ENCODE measurements around the gene FSTL4.

FSTL4 gene

DNA sequence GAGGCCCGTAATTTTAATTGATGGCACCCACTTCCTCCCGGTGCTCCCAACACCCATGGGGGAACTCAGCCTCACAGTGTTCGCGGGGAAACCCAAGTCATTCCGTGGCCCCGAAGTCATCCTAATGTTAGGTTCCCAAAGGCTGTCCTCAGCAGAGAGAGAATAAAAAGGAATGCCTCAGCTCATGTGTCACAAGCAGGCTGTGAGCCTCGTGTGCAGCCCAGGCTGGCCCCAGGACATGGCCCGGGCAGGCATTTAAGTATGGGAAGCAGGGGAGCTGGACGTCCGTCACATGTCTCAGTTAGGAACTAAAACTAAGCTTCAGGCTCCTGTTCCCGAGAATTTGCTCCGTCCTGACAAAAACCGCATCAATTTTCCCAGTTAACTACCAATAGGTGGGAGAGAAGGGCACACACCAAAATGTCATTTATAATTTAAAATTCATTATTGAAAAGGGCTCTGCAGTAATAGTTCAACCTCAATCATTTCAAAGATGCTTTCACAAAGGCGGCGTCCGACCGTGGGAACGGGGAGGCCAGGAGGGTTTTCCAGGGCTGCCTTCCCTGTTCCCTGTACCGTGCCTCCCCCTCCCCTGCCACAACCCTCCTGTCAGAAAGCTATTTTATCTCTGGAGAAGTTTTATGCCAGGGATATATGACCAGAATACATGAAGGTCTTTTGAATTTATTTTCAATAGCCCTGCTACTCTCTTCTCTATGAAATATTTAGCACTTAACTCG is 137.3 kb downstream of the FSTL4 start:
- DNase-seq: no peak

DNA sequence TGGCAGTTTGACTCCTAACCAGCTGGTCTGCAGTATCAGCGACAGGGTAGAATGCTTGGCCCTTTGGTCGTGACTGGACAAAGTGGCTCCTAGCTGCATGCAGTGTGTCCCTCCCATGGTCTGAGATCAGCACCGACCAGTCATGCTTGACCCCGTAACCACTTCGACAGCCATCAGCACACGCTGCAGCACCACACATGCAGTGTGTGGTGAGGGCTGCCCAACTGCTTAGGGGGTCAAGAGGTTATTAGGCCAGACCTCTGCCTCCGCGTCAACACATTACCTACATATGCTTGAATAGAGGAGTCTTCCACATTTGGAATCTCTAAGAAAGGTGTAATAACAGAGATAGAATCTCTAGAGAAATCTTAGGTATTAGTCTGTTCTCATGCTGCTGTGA is 139.1 kb downstream of the FSTL4 start:
- DNase-seq: no peak

DNA sequence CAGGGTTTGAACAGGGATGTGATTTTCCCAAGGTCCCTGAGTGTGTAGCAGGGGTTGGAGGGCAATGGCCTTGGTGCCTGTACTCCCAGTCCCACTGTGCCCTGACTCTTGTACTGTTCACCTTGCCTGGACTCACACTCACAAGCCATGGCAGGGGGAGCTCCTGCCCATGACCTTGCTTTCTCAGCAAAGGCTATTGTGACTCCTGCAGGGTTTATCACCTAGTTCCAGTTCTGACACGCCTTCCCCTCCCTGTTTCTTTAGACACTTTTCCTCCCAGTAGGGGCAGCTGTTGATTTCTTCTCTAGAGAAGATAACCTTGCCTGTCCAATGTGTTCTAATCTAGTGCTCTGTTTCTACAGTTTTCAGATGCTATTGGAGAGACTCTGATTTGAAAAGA is 139.5 kb downstream of the FSTL4 start:
- no peak for DNase-seq

DNA sequence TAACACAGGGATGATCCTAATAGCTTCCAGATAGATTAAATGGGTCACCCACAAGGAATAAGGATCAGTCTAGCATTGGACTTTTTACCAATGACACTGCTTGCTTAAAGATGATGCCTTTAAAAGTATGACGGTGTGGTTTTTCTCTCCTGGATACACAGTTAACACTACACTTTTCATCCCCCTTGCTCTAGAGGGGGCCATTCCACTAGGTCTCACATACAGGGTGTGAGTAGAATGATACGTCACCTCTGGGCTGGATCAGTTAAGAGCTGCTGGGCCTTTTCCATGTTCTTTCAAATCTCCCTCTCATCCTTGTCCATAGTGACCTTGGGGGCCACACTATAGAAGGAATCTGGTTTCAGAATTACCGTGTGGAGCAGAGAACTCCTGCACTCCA is 140.6 kb downstream of the FSTL4 start:
- DNase-seq: no peak

DNA sequence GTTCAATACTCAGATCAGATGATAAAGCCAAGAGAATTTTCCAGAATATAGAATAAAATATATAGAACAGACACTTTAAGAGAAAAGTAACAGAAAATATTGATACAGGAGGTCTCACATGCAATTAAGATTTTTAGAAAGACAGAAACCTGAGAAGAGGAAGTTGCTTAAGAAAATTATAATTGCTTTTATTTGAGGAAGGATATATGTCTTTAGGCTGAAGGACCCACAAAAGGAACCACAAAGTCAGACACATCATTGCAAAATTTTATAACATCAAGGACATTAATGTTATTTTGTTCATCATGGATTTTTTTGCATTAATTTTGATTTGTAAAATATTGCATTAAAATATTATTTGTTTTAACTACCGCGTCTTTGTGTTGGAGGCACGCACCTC is 141.5 kb downstream of the FSTL4 start:
- DNase-seq: no peak

DNA sequence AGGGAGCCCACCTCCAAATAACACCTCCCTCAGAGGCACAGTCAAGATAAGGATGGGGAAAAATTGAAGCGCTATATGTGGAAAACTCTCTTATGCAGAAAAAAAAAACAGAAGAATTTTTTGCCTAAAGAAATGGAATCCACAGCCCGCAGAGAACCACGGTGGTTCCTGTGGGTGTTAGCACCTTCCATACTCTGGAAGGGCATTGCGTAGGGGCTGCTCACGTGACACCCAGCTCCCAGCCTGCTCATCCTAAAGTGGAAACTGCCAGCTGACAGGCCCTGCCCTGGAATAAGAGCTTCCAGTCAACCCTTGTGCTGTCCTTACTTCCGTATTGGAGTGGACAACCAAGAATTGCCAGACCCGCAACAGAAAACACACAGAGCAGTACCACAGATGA is 142.5 kb downstream of the FSTL4 start:
- DNase-seq: no peak

DNA sequence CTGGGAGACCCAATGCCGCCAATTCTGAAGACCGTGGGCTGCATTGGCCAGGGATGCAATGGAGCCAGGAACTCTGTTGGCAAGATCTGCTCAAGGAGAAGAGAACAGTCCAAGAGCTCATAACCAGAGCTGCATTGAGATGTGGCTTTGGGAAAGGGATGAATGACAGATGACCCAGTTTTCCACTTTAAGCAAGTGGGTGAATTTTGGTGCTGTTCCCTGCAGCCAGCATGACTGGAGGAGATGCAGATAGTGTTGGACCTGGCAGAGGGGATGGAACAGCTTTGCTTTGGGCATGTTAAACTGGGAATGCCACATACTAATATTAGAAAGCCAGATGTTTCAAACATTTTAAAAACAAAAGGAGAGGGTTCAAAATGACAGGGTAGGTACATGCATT is 143.1 kb downstream of the FSTL4 start:
- DNase-seq: no peak

DNA sequence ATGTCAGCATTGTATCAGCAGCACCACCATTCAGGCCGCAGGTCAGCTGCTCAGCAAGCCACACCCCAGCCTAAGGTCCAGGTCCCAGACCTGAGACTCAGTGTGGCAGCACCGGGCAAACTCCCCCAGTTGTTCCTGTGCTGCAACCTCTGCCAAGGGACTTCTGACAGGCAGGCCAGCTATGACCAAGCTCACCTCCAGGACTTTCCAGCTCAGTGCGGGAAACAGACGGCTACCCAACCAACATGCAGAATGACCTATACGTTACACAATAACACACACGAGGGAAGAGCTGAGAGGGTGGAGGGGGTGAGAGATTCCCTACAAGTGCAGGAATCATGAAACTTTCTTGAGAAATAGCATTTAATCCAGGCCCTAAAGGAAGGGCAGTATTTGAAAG is 143.7 kb downstream of the FSTL4 start:
- DNase-seq: no peak

DNA sequence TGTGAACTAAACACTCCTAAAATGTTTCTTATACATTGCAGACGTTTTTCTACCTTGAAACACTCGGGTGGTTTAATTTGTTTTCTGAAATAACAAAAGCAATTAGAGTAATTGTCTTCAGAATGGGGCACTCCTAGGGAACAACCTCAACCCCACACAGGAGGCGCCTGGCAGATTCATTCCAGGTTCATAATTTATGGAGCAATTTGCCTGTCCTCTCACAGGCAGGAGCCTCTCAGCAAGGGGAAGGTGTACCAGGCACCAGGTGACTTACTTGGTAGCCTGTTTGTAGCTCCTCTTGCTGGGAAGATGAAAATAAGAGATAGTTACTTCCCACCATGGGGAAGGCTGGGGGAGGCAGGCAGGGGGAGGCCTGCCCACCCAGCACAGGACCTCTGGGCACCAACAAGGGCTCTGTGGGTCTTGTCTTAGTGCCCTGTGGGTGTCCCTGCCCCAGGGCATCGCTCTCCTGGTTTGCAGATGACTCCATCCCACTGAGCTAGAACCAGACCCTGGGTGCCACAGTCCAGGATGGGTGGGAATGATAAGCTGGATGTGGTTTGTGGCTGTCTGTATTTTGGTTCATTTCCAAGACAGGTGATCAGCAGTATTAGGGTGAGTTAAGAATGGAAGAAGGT is 144.4 kb downstream of the FSTL4 start:
- DNase-seq: no peak

DNA sequence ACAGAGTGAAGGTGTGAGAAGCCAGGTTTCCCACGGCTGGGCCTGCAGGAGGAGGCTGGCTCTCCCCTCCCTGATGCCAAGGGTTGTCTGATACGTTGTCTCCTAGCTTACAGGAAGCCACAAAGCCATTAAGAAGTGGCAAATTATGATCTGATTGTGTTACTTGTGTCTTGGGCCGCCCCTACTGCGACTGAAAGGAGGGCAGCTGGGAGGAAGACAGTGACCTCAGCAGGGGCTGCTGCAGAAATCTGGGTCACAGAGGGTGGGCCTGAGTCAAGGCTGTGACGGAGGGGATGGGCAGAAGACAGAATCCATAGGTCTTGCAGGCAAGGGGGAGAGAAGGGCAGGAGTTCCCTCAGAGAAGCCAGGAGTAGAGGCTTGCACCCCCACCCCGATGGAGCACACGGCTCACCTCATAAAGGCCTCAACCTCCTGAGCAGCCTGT is 145.0 kb downstream of the FSTL4 start:
- DNase-seq: no peak

DNA sequence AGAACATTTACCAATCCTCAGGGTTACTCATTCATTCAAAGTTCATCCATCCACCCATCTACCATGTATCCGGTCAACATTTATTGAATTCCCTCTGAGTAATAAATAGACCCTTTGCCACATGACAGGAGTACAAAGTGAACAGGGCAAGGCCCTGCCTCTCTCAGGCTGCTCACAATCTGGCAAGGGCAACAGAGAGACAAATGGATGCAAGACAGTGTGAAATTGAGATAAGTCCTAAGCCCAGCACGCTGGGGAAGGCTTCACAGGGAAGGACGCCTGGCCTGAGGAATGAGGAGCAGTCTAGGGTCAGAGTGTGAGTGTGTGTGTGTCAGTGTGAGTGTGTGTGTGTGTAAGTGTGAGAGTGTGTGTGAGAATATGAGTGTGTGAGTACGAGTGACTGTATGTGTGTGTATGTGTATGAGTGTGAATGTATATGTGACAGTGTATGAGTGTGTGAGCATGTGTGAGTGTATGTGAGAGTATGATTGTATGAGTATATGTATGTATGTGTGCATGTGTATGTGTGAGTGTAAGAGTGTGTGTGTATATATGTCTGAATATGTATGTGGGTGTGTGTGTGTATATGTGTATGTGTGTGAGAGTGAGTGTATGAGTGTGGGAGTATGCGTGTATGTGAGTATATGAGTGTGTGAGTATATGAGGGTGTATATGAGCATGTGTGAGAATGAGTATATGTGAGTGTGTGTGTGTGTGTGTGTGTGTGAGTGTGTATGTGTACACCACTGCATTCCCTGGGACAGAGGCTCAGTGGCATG is 145.6 kb downstream of the FSTL4 start:
- no peak for DNase-seq

DNA sequence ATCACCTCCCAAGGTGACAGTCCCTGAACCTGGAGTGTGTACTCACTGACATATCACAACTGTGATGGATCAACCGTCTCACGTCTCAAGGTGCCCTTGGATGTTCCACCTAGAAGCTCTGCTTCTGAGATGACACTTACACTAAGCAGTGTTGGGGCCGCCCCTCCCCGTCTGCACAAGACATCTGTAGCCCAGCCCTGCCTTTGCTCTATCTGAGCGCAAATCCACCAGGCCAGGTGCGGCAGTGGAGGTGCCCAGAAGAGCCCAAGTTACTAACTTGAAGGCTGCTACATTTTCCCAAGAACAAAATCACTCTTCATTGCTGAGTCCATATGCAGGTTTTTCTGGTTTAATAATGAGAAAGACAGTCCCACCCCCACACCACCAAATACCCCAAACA is 148.3 kb downstream of the FSTL4 start:
- no peak for DNase-seq

DNA sequence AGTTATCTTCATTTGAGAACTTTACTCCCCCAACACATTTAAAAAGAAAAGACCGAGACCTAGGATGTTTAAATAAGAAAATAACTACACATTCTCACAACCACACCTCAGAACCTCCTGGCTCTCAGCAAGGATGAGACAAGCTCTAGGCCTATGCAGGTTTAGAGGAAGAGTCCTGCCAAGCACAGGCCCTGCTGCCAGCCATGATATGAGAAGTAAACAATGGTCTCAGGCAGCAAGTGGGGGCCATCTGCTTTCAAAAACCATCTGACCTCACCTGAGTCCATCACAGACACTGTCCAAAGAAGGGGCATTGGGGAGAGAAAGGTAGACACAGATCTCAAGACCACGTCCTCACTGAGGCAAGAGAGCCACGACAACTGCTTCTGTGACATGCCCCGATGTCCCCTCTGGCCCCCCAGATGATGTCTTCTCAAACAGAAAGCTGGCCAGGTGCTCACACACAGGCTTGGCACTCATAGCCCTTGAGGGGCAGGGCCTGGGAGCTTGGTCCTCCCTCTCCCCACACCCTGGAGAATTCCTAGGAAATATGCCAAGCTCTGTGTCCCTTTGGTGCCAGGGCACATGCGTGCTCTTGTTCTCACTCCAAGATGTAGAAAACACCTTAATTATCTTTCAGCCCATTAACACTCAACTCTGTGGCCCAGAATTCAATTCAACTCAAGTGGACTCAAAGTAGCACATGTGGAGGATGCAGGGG is 150.4 kb downstream of the FSTL4 start:
- no peak for DNase-seq

DNA sequence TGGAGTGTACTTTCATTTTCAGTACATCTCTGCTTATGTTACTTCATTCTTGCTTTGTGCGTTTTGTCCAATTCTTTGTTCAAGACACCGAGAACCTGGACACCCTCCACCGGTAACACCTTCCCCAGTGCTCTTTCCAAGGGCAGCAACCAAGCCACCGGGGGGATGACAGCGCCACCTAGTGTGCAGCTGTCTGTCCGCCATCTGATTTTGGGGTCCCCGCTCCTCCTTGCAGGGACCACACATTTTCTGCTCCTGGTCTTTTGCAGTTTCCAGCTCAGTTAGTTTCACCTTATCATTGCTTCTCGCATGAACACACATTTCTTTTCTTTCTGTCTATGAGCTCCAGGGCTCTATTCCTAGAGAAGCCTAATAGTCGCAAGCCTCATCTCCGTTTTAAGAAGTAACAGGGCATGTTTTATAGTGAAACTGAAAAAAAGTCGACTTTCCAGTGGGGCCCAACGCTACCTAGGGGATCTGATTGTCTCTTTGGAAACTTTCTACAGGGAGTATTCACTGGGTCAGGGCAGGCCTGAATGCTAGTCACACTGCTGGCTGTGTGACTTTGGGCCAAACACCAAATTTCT is 152.1 kb downstream of the FSTL4 start:
- no peak for DNase-seq

DNA sequence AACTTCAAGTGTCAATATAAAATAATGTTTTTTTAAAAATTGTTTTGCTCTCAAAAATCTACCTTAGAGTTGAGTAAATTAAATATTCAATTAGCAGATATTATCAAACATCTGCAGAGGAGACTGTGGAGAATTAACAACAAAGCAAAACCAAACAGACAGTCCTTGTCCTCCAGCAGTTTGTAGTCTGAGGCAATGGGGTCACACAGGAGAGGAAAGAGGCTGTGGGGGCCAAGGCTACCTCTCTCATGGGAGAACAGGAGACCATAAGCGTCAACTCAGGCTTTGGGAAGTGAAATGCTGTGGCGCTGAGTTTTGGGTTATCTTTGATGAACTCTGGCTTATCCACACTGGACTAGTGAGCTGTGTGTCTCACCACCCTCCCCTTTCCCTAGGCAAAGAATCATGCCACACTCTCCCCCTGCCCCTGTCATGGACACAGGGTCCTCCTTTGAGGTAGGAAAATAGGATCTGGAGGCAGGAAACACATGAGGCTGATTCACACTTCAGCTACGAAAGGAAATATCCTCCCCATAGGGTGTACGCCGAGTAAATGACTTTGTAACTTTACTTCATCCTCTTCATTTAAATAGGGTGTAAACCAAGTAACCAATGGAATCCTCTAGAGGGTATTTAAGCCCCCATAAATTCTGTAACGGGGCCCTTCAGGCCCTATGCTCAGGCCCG is 152.7 kb downstream of the FSTL4 start:
- DNase-seq: no peak

DNA sequence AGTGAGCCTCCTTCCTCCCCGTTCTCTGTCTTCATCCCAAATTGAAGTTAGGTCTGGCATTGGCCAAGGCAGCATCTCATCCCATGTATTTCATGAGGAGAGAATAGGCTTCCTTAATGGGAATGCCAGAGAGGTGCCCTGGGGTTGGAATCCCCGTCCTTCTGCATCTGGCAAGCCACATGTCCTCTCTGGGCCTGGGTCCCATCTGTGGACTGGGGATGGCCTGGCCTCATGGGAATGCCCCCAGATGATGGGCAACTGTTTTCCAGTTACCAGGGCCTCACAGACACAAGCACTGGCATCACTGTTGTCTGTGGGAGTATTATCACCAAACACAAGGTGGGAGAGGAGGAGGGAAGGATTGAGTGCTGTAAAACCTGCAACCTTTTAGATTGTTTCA is 153.9 kb downstream of the FSTL4 start:
- DNase-seq: no peak

DNA sequence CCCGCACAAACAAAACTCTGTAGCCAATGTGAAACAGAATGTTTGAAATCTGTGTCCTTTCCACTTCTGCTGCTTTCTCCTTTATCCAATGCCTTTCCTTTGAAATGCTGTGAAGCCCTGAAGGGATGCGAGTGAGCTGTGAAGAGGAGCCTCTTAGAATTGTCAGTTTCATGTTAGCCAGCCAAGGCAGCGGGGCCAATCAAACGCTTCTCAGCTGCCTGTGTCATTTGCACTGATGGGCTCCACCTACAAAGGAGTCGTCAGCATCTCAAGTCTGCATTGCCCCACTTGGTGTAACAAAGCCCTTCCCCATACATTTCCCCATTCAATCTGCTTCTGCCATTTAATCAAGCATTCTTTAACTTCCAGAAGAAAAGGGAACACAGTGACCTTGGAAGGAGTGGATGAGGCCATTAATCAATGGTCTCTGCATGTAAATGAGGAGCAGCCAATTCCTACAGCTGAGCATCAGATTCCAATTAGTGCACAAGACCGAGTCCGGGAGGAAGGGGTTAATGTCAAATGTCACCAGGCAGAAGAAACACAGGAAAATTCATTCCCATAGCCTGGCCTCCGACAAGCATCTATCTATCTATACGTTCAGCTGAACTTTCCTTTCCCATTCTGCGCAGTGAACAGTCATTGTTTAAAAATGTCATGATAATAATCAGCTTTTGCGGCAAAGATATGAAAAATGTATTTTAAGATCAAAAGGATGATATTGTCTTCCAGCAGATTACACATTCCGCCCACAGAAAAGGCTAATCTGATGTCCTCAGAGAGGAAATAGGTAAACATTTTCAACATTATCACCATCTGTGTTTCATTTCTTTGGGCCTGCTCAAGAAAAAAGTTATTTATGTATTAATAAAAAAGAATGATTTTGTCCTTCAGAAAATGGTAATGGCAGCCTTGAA is 154.6 kb downstream of the FSTL4 start:
- no peak for DNase-seq

DNA sequence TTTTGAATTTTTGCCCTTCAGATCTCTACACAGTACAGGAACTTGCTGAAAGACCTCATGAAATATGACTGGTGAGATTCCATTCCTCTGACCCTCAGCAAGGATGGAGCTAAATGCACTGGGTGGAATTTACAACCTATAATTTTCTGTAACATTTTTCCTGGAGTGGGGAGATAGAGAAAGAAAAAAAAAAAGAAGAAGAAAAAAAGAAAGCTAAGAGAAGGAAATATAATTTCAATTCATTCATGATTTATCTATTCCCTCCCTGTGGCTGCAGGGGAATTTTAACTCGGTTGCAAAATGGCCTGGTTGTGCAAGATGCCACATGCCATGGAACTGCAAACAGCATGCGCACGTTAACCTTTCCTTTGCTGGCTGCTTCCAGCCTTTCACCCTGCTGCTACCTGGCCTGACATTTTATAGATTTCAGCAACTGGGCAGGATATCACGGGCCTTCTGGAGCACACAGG is 155.4 kb downstream of the FSTL4 start:
- no peak for DNase-seq

DNA sequence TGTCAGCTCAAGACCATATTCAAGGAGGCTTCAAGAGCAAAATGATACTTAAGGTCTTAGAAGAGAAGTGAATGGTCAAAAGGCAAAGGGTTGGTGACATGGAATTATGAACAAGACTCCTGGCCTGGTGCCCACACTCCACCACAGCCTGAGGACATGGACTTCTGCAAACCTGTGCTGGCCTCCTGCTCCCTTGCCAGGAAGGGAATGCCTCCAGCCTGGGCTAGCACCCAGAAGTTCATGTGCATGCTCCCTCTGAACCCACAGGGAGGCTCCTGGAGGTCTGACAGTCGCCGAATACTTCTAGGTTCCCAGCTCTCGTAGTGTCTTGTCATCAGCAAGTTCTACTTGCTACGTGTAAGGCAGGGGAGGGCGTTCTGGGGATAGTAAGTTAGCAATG is 156.7 kb downstream of the FSTL4 start:
- DNase-seq: no peak

DNA sequence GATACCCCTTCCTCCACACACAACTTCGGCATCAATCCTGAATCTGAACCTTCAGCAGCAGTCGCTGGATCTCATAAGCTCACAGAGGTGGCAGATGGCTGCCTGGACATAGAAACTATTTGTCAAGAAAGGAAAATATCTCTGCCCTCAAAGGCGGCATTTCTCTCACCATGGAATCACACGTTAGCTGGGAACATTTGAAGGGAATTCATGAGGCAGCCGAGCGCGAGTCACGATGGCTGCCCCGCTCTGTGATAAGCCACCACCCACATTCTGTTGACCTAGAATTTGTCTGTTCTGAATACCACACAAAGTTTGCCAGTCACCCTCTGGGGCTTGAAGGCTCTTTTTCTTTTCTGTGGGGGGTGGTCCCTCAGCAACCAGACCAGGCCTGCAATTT is 157.9 kb downstream of the FSTL4 start:
- no peak for DNase-seq

DNA sequence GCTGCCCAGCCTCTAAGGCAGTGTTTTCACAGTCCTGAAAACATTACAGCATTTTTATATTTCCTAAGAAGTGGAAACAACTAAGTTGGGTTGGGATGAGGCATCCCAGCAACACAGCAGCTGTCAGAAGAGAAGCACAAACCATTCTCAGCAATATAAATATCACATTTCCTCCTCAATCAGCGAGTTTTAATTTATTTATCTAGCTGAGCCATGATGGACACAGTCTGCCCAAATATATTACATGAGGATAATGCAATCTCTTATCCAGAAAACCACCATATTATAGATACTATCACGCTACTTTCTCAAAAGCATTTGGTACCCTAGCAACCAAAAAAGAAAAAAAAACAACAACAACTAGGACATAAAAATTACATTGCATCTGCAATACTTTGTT is 158.5 kb downstream of the FSTL4 start:
- no peak for DNase-seq
